Neural progenitor cell (in vitro differentiated cells): ENCODE data around the gene LRRC32. TPM values are rescaled to one million over a fixed set of nuclear protein-coding genes. Genes with fewer than 3 reads are reported as not detected.

Experiments used
- DNase-seq: peaks from one replicate; pipeline ENCODE4 v3.0.0-alpha.2; 2016; ENCODE audit warnings: low spot score
- H2AFZ ChIP-seq: fragments of 200-600 bp; sonication (generic); replicated peaks from 2 replicates; pipeline ENCODE4 v1.6.1; 2016; ENCODE audit warnings: antibody characterized with exemption
- H3F3A ChIP-seq: fragments of 200-600 bp; sonication (generic); 2 replicates; pipeline ENCODE4 v1.6.1; 2016; ENCODE audit warnings: antibody characterized with exemption, low read depth
- H3K27ac ChIP-seq: fragments of 200-600 bp; sonication (generic); 2 replicates; pipeline ENCODE4 v1.5.1; 2016; ENCODE audit warnings: mild to moderate bottlenecking
- H3K27me3 ChIP-seq: fragments of 200-600 bp; sonication (generic); 2 replicates; pipeline ENCODE4 v1.6.1; 2016; ENCODE audit warnings: mild to moderate bottlenecking, moderate library complexity
- H3K36me3 ChIP-seq: fragments of 200-600 bp; sonication (generic); 2 replicates; pipeline ENCODE4 v1.5.1; 2016
- H3K4me1 ChIP-seq: fragments of 200-600 bp; sonication (generic); 2 replicates; pipeline ENCODE4 v1.6.1; 2016; ENCODE audit warnings: mixed run types
- H3K4me2 ChIP-seq: fragments of 200-600 bp; sonication (generic); 2 replicates; pipeline ENCODE4 v1.6.1; 2016
- H3K4me3 ChIP-seq: fragments of 200-600 bp; sonication (generic); 2 replicates; pipeline ENCODE4 v1.5.1; 2016
- H3K79me2 ChIP-seq: fragments of 200-600 bp; sonication (generic); 2 replicates; pipeline ENCODE4 v1.6.1; 2016; ENCODE audit warnings: low read depth
- H3K9ac ChIP-seq: fragments of 200-600 bp; sonication (generic); 2 replicates; pipeline ENCODE4 v1.6.1; 2016
- H3K9me3 ChIP-seq: fragments of 200-600 bp; sonication (generic); 2 replicates; pipeline ENCODE4 v1.5.1; 2016; ENCODE audit warnings: low read depth
- H4K20me1 ChIP-seq: fragments of 200-600 bp; sonication (generic); 2 replicates; pipeline ENCODE4 v1.6.1; 2016; ENCODE audit warnings: low read depth
- H3K27ac Mint-ChIP-seq: 3 replicates; pipeline ENCODE4 v1.8.0; 2021; ENCODE audit warnings: mixed read lengths
- H3K27me3 Mint-ChIP-seq: 2 replicates; pipeline ENCODE4 v1.8.0; 2022; ENCODE audit warnings: low read depth, mild to moderate bottlenecking, inconsistent platforms, moderate library complexity, mixed read lengths; ENCODE audit not compliant: insufficient read depth
- H3K36me3 Mint-ChIP-seq: 3 replicates; pipeline ENCODE4 v1.8.0; 2021; ENCODE audit warnings: mixed read lengths
- H3K4me1 Mint-ChIP-seq: 3 replicates; pipeline ENCODE4 v1.8.0; 2021; ENCODE audit warnings: mixed read lengths
- H3K4me3 Mint-ChIP-seq: 3 replicates; pipeline ENCODE4 v1.8.0; 2021; ENCODE audit warnings: mild to moderate bottlenecking, moderate library complexity, mixed read lengths
- H3K9me3 Mint-ChIP-seq: 3 replicates; pipeline ENCODE4 v1.8.0; 2020; ENCODE audit warnings: mixed read lengths
- EZH2 ChIP-seq: fragments of 200-600 bp; sonication (generic); IDR thresholded peaks from 2 replicates; pipeline ENCODE4 v1.6.1; 2017; ENCODE audit warnings: antibody characterized with exemption, mild to moderate bottlenecking, moderate library complexity
- EZH2phosphoT487 ChIP-seq: fragments of 200-600 bp; sonication (generic); IDR thresholded peaks from 2 replicates; pipeline ENCODE4 v1.6.1; 2017; ENCODE audit warnings: antibody characterized with exemption
- total RNA-seq: library from RNA; depleted of rRNA; stranded (reverse); fragments of >200 nt; gene quantifications from 2 replicates; pipeline ENCODE4 v1.2.3, GENCODE V29; 2015; ENCODE audit warnings: low replicate concordance
- TF ChIP-seq, protein P1 (sequence below): fragments of 200-600 bp; sonication (generic); IDR thresholded peaks from 2 replicates; pipeline ENCODE4 v1.5.1; 2017; ENCODE audit warnings: antibody characterized with exemption, mild to moderate bottlenecking

Gene LRRC32
- total RNA-seq, 1 donor from 2014 or later: 0.21 TPM

- Histone ChIP-seq H3K9ac (no peak overlapping the region), H3K4me1 (peaks cover 10% of the 10 kb centered on the region), H3K79me2 (no peaks in the 10 kb centered on the region)
Measured at GRCh38 chr11:76665921-76666351, 4.6 kb downstream of the LRRC32 start.

DNA sequence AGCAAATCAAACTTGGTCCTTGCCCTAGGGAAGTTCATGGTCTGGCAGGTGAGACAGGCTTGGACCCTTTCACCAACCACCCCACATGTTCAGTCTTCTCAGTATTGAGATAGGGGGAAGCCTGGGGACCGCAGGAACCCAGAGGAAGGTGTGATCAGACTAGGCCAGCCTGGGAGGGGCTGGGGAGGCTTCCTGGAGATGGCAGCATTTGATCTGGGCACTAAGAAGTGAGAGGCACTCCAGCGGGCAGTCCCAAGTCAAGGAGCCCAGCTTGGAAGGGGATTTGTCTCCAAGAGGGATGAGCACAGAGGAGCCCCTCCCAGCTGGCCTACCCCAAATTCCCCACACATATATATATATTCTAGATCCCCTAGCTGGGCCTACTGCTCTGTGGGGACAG lies 5.4 kb downstream of the LRRC32 start:
- H3K27me3 Mint-ChIP-seq: peaks cover 13% of the 10 kb centered on the region
- peaks cover 15% of the 10 kb centered on the region for H3K27me3 ChIP-seq
- H3K9me3 Mint-ChIP-seq: no peaks in the 10 kb centered on the region
- no peak overlapping the region for H3K27ac ChIP-seq
- no peaks in the 10 kb centered on the region for H3K36me3 Mint-ChIP-seq
- no peaks in the 10 kb centered on the region for H3K79me2 ChIP-seq
- H2AFZ ChIP-seq: no peak overlapping the region
- H3K36me3 ChIP-seq: no peaks in the 10 kb centered on the region
- H3K4me1 Mint-ChIP-seq: peaks cover 29% of the 10 kb centered on the region
- no peak overlapping the region for H3K9ac ChIP-seq
- TF ChIP-seq EZH2phosphoT487 (no peak), EZH2 (no peak)
- TF ChIP-seq, protein P1, sequence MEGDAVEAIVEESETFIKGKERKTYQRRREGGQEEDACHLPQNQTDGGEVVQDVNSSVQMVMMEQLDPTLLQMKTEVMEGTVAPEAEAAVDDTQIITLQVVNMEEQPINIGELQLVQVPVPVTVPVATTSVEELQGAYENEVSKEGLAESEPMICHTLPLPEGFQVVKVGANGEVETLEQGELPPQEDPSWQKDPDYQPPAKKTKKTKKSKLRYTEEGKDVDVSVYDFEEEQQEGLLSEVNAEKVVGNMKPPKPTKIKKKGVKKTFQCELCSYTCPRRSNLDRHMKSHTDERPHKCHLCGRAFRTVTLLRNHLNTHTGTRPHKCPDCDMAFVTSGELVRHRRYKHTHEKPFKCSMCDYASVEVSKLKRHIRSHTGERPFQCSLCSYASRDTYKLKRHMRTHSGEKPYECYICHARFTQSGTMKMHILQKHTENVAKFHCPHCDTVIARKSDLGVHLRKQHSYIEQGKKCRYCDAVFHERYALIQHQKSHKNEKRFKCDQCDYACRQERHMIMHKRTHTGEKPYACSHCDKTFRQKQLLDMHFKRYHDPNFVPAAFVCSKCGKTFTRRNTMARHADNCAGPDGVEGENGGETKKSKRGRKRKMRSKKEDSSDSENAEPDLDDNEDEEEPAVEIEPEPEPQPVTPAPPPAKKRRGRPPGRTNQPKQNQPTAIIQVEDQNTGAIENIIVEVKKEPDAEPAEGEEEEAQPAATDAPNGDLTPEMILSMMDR: no peak
- no peaks in the 10 kb centered on the region for H3K9me3 ChIP-seq
- peaks cover 10% of the 10 kb centered on the region for H3K4me1 ChIP-seq
- H3F3A ChIP-seq: no peaks in the 10 kb centered on the region
- H4K20me1 ChIP-seq: no peaks in the 10 kb centered on the region
- H3K27ac Mint-ChIP-seq: peak overlapping the region; percentile 74
- DNase-seq: no peak
- no peak overlapping the region for H3K4me3 ChIP-seq
- H3K4me3 Mint-ChIP-seq: no peak overlapping the region
- H3K4me2 ChIP-seq: no peak overlapping the region

More at GRCh38 chr11:76665921-76666351, 4.6 kb downstream of the LRRC32 start:
- H2AFZ ChIP-seq: peak overlapping the region; percentile 82
- Mint-ChIP-seq H3K4me1 (peaks cover 28% of the 10 kb centered on the region), H3K9me3 (no peaks in the 10 kb centered on the region), H3K4me3 (no peak overlapping the region), H3K27ac (peak overlapping the region; percentile 53), H3K27me3 (peaks cover 13% of the 10 kb centered on the region), H3K36me3 (no peaks in the 10 kb centered on the region)
- no peaks in the 10 kb centered on the region for H4K20me1 ChIP-seq
- TF ChIP-seq EZH2: no peak
- TF ChIP-seq, protein P1: no peak
- TF ChIP-seq EZH2phosphoT487: no peak
- H3K27ac ChIP-seq: no peak overlapping the region
- H3K36me3 ChIP-seq: no peaks in the 10 kb centered on the region
- no peaks in the 10 kb centered on the region for H3F3A ChIP-seq
- no peak overlapping the region for H3K4me2 ChIP-seq
- DNase-seq: no peak
- peaks cover 23% of the 10 kb centered on the region for H3K27me3 ChIP-seq
- no peaks in the 10 kb centered on the region for H3K9me3 ChIP-seq
- no peak overlapping the region for H3K4me3 ChIP-seq

DNA sequence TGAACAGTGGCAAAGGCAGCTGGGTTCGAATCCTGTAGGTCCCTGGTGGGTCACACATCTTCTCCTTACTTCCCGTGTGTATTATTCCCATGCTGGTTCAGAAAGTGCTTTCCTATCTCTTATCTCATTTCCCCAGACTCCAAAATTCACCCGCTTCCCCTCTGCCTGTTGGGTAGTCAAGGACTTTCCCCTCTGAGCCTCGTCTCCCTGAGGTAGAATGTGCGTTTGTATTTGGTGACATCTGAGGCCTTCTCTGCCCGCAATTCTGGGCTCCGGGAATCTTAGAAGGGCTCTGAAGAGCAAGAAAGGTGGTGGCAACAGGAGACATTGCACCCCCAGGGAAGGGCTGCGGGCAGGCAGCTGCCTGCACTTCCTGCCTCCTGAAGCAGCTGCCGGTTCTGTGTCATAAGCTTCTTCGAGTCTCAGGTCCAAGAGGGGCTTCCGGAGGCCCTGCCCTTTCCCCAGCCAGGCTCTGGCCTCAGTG lies 5.9 kb downstream of the LRRC32 start:
- Histone ChIP-seq H3F3A (no peaks in the 10 kb centered on the region), H4K20me1 (no peaks in the 10 kb centered on the region), H2AFZ (no peak overlapping the region), H3K4me1 (peaks cover 10% of the 10 kb centered on the region), H3K4me3 (no peak overlapping the region), H3K9me3 (no peaks in the 10 kb centered on the region), H3K79me2 (no peaks in the 10 kb centered on the region), H3K4me2 (no peak overlapping the region), H3K9ac (no peak overlapping the region), H3K36me3 (no peaks in the 10 kb centered on the region), H3K27ac (no peak overlapping the region), H3K27me3 (peaks cover 9% of the 10 kb centered on the region)
- no peaks in the 10 kb centered on the region for H3K9me3 Mint-ChIP-seq
- no peak for TF ChIP-seq EZH2phosphoT487
- TF ChIP-seq EZH2: no peak
- TF ChIP-seq, protein P1: no peak
- H3K36me3 Mint-ChIP-seq: no peaks in the 10 kb centered on the region
- peaks cover 24% of the 10 kb centered on the region for H3K4me1 Mint-ChIP-seq
- no peak overlapping the region for H3K27ac Mint-ChIP-seq
- H3K27me3 Mint-ChIP-seq: peaks cover 9% of the 10 kb centered on the region
- no peak overlapping the region for H3K4me3 Mint-ChIP-seq
- no peak for DNase-seq
